GM13977 (cell line): ENCODE results near the gene PCTP.

Experiments used
- DNase-seq: peaks from one replicate; pipeline ENCODE4 v3.0.0; 2012; ENCODE audit warnings: low spot score
- CTCF ChIP-seq: IDR thresholded peaks from 2 replicates; pipeline ENCODE4 v1.5.1; 2012; ENCODE audit warnings: mild to moderate bottlenecking, control low read depth; ENCODE audit not compliant: insufficient read depth; ENCODE audit errors: extremely low read depth, missing control alignments
- in situ Hi-C: fragments of 300-500 bp; cut with MboI; formaldehyde crosslinking; loops from one replicate; pipeline ENCODE4 v1.12.0; 2022; ENCODE audit warnings: low sequenced_read_pairs, low pct_unique_long_range_greater_than_20kb, mixed read lengths, inconsistent platforms; ENCODE audit not compliant: unreplicated experiment

The PCTP gene

DNA sequence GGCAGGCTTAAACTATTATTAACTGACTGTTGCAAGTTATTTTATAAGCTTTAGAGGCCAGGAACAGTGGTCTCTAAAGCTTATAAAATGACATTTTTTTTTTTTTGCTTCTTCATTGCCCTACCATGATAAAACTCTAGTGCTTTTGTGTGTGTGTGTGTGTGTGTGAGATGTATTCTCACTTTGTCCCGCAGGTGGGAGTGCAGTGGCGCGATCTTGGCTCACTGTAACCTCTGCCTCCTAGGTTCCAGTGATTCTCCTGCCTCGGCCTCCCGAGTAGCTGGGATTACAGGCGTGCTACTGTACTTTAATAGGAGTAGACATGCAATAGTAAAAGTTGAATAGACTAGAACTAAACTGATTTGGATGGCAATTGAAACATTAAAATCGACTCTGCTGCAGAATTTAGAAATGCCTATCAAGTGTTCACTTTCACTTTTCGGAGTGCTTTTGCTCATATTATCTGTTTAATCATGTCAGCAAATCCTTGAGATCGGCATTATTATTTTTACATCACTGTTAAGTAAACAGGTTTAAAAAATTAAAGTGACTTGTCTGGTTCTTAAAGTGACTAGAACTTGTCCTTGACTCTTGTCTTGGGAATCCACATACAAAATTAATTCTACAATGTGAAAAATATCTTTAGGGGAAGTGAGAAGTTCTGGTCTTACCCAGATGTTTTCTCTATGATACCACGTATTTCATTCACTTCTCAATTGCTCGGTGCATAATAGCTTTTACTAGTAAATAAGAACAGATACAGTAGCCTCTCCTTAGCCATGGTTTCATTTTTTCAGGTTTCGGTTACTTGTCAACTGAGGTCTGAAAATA is 8.4 kb upstream of the PCTP start:
- DNase-seq, result peak; percentile 37
- TF ChIP-seq CTCF, result no peak
- in situ Hi-C loops, result no loop called here

DNA sequence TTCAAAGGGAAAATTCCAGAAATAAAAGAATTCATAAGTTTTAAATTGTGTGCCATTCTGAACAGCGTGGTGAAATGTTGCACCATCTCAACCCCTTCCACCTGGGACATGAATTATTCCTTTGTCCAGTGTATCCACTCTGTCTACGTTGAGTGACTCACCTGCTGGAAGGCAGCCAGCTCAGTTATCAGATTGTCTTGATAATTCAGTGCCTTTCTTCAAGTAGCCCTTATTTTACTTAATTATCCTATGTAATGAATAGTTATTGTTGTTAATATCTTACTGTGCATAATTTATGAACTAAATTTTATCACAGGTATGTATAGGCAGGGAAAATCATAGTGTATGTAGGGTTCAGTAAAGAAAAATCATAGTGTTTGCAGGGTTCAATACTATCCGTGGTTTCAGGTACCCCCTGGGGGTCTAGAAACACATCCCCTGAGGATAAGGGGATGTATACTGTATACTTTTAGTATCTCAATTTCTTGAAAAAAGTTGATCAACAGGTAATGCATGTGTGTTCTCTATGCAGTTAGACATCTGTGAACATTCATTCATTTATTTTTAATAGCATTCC is 7.7 kb upstream of the PCTP start:
- TF ChIP-seq CTCF, result no peak
- DNase-seq, result no peak
- in situ Hi-C loops, result no loop called here

GRCh38 chr17:55745258-55745657 is 5.6 kb upstream of the PCTP start:
- DNase-seq, result no peak
- in situ Hi-C loops, result no loop called here
- no peak for TF ChIP-seq CTCF

- in situ Hi-C loops, result no loop called here
- no peak for TF ChIP-seq CTCF
- no peak for DNase-seq
Observed at GRCh38 chr17:55746466-55746865, 4.4 kb upstream of the PCTP start.

GRCh38 chr17:55747209-55747608 is 3.6 kb upstream of the PCTP start:
- no peak for TF ChIP-seq CTCF
- in situ Hi-C loops, result no loop called here
- DNase-seq, result no peak

DNA sequence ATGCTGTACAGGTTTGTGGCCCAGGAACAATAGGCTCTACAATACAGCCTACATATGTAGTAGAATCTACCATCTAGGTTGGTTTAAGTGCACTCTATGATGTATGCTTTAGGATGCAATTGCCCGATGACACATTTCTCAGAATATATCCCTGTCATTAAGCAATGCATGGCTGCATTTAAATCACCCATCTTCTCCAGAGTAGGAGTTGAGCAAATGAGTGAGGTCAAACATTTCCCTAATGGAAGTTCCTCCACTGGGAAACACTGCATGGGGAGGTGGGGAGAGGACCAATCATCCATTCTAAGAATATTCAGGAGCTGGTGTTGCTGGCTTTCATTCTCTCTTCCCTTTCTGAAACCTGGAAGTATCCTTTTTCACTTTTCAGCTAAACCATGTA is 2.0 kb upstream of the PCTP start:
- TF ChIP-seq CTCF, result no peak
- no peak for DNase-seq
- in situ Hi-C loops, result no loop called here
